HG02610 (cell line): Measurements from ENCODE around the gene ADAM22.

ENCODE experiments used
- ATAC-seq: cut with Tn5 transposase; IDR thresholded peaks from one replicate; pipeline ENCODE4 v1.9.1; 2021; ENCODE audit warnings: mild to moderate bottlenecking, moderate library complexity; ENCODE audit not compliant: unreplicated experiment

Gene ADAM22

GRCh38 chr7:87960239-87960638 lies 26.2 kb downstream of the ADAM22 start:
- no peak for ATAC-seq

- no peak for ATAC-seq
Observed at GRCh38 chr7:87961754-87962153, 27.7 kb downstream of the ADAM22 start.

- ATAC-seq, result no peak
Observed at GRCh38 chr7:87966271-87966670, 32.2 kb downstream of the ADAM22 start.

GRCh38 chr7:87968021-87968420 lies 34.0 kb downstream of the ADAM22 start:
- no peak for ATAC-seq

GRCh38 chr7:87982116-87982515 lies 48.1 kb downstream of the ADAM22 start:
- no peak for ATAC-seq

- no peak for ATAC-seq
Observed at GRCh38 chr7:87984088-87984487, 50.0 kb downstream of the ADAM22 start.

GRCh38 chr7:87993269-87993668 lies 59.2 kb downstream of the ADAM22 start:
- ATAC-seq, result no peak

- ATAC-seq, result no peak
Observed at GRCh38 chr7:87999261-87999660, 65.2 kb downstream of the ADAM22 start.

- ATAC-seq, result no peak
Observed at GRCh38 chr7:88001744-88002530, 67.9 kb downstream of the ADAM22 start.

GRCh38 chr7:88002617-88003016 lies 68.6 kb downstream of the ADAM22 start:
- ATAC-seq, result no peak

GRCh38 chr7:88003581-88003980 lies 69.5 kb downstream of the ADAM22 start:
- no peak for ATAC-seq

GRCh38 chr7:88005191-88005590 lies 71.1 kb downstream of the ADAM22 start:
- ATAC-seq, result no peak

- ATAC-seq, result no peak
Observed at GRCh38 chr7:88009651-88010050, 75.6 kb downstream of the ADAM22 start.

GRCh38 chr7:88012086-88012485 lies 78.0 kb downstream of the ADAM22 start:
- no peak for ATAC-seq

GRCh38 chr7:88013981-88014380 lies 79.9 kb downstream of the ADAM22 start:
- ATAC-seq, result no peak

- ATAC-seq, result no peak
Observed at GRCh38 chr7:88014581-88014980, 80.5 kb downstream of the ADAM22 start.

- no peak for ATAC-seq
Observed at GRCh38 chr7:88015309-88015708, 81.3 kb downstream of the ADAM22 start.

- no peak for ATAC-seq
Observed at GRCh38 chr7:88018501-88018900, 84.5 kb downstream of the ADAM22 start.

GRCh38 chr7:88020953-88021665 lies 87.1 kb downstream of the ADAM22 start:
- ATAC-seq, result no peak

GRCh38 chr7:88027724-88028123 lies 93.7 kb downstream of the ADAM22 start:
- ATAC-seq, result no peak

- ATAC-seq, result no peak
Observed at GRCh38 chr7:88034083-88034695, 100.1 kb downstream of the ADAM22 start.

GRCh38 chr7:88037050-88037449 lies 103.0 kb downstream of the ADAM22 start:
- no peak for ATAC-seq
